ENCODE results near the gene PRICKLE1.

The PRICKLE1 gene

GRCh38 chr12:42473130-42473529, 116.4 kb downstream of the PRICKLE1 start:
- H3K4me3 ChIP-seq (ENCODE audit: low read depth, low read length): no peak overlapping the region
- TF ChIP-seq, protein P1, sequence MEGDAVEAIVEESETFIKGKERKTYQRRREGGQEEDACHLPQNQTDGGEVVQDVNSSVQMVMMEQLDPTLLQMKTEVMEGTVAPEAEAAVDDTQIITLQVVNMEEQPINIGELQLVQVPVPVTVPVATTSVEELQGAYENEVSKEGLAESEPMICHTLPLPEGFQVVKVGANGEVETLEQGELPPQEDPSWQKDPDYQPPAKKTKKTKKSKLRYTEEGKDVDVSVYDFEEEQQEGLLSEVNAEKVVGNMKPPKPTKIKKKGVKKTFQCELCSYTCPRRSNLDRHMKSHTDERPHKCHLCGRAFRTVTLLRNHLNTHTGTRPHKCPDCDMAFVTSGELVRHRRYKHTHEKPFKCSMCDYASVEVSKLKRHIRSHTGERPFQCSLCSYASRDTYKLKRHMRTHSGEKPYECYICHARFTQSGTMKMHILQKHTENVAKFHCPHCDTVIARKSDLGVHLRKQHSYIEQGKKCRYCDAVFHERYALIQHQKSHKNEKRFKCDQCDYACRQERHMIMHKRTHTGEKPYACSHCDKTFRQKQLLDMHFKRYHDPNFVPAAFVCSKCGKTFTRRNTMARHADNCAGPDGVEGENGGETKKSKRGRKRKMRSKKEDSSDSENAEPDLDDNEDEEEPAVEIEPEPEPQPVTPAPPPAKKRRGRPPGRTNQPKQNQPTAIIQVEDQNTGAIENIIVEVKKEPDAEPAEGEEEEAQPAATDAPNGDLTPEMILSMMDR (IDR thresholded peaks at IDR 0.05; ENCODE audit: low read depth, low read length): no peak

GRCh38 chr12:42472376-42472775, 117.2 kb downstream of the PRICKLE1 start:
- TF ChIP-seq, protein P1 (IDR thresholded peaks at IDR 0.05; ENCODE audit: low read depth, low read length): no peak
- no peak overlapping the region for H3K4me3 ChIP-seq (ENCODE audit: low read depth, low read length)

DNA sequence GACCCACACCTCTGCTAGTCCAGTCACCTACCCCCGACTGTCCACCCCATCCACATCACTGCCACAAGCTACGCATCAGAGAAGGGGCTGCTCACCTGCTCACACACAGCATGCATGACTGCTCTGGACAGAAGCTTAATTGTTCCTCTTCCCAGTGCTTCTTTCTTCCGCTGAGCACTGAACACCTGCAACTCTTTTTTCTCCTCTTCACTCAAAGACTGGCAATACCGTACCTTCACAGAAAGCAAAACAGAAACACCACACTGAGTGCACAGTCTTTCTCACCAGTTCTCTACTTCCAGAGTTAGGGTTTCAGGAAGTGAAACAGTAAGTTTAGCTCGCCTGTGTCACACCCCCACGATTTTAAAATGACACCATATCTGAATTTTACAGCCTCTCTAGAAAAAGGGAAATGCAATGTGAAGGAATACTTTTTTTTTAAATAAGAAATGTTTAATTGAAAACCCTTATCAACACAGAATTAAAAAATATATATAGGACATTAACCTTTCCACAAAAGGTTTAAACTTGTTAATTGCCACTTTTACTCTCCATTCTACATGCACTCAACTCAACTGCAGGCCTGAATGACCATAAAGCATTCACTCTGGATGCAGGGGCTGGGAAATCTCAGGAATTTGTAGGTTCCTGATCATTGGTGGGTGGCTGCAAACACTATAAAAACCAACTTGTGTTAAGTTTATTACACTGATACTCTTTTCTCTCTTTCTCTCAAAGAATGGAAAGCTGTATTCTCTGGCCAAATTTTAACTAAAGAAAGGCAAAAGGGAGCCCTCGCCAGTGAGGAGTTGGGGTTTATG, 120.0 kb downstream of the PRICKLE1 start:
- no peak overlapping the region for H3K4me3 ChIP-seq (ENCODE audit: low read depth, low read length)
- TF ChIP-seq, protein P1 (IDR thresholded peaks at IDR 0.05; ENCODE audit: low read depth, low read length): no peak

DNA sequence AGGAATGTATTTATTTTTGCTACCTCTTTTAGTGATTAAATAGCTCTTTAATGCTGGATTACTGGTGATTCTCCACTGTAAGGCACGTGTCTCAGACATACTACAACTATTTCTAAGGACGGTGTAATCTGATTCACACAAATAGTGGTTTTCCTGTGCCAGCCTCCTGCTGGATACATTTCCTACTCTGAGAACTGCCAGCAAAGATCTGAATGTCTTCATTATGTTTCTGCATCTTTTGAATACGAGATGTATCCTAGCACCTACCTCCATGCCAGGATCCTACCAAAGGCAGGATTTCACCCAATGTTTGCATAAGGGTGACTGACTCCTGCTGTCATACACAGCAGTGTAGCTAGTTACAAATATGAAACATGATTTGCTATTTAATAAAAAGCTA, 120.6 kb downstream of the PRICKLE1 start:
- TF ChIP-seq, protein P1 (IDR thresholded peaks at IDR 0.05; ENCODE audit: low read depth, low read length): no peak
- no peak overlapping the region for H3K4me3 ChIP-seq (ENCODE audit: low read depth, low read length)

GRCh38 chr12:42468341-42468821, 121.2 kb downstream of the PRICKLE1 start:
- TF ChIP-seq, protein P1 (IDR thresholded peaks at IDR 0.05; ENCODE audit: low read depth, low read length): no peak
- H3K4me3 ChIP-seq (ENCODE audit: low read depth, low read length): no peak overlapping the region

GRCh38 chr12:42463671-42464070, 125.9 kb downstream of the PRICKLE1 start:
- no peak overlapping the region for H3K4me3 ChIP-seq (ENCODE audit: low read depth, low read length)
- TF ChIP-seq, protein P1 (IDR thresholded peaks at IDR 0.05; ENCODE audit: low read depth, low read length): no peak

- TF ChIP-seq, protein P1 (IDR thresholded peaks at IDR 0.05; ENCODE audit: low read depth, low read length): no peak
- H3K4me3 ChIP-seq (ENCODE audit: low read depth, low read length): no peak overlapping the region
Measured at GRCh38 chr12:42462486-42462885, 127.1 kb downstream of the PRICKLE1 start.
